Measurements from ENCODE around the gene HPD. TPM values are rescaled to one million over a fixed set of nuclear protein-coding genes. Genes with fewer than 3 reads are reported as not detected.

HPD gene
- polyA plus RNA-seq, 3 donors, result 0.19 to 0.75 TPM; not detected in 1

DNA sequence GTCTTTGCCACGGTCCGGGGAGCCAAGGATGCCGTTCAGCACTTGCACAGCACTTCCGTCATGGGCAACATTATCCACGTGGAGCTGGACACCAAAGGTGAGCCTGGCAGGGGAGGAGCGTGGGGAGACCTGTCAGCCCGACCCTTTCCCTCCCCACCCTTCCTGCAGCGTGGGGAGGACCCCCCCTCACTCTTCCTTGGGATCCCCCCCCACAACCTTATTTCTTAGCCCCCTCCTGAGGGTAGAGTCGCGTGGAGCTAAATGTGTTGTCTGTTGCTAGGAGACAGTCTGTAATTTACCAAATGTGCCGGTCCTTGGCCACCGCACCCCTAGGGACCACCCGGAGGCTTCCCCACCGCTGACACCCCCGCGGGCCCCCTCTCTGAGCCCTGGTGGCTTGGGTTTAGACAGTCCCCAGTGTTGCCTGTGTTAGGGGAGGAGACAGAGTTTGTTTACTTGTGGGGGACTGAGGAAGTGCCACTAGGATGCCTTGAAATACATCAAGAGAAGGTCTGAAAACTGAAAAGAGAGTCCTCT, 52.6 kb downstream of the HPD start:
- DNase-seq, result no peak
- Histone ChIP-seq H3K4me3 (replicated peaks in 1 of 3; ENCODE audit: low read depth in 2 of 3, low read length in 3 of 3) (peak overlapping the region; percentile 82 to 100 (median 93)), H3K27me3 (ENCODE audit: control insufficient read depth in 2 of 2, insufficient read depth in 2 of 2, low read length in 2 of 2) (no peaks in the 10 kb centered on the region), H3K79me2 (ENCODE audit: insufficient read depth, low read length) (peaks cover 86% of the 10 kb centered on the region), H3K4me1 (ENCODE audit: control insufficient read depth in 1 of 2, insufficient read depth in 2 of 2, low read length in 2 of 2) (peaks cover 34 to 63% of the 10 kb centered on the region in 2 donors), H4K20me1 (ENCODE audit: insufficient read depth, low read length) (peaks cover 65% of the 10 kb centered on the region), H3K27ac (ENCODE audit: low read depth in 1 of 2, low read length in 2 of 2) (peak overlapping the region in 1 of 2 donors; percentile 70), H3K9ac (ENCODE audit: insufficient read depth, low read length, poor library complexity, severe bottlenecking) (peak overlapping the region; percentile 77), H3K9me3 (replicated peaks in 1 of 2; ENCODE audit: control insufficient read depth in 1 of 2, insufficient read depth in 1 of 2, low read length in 2 of 2) (no peaks in the 10 kb centered on the region), H3K4me2 (replicated peaks; ENCODE audit: extremely low read depth, low read length, poor library complexity, severe bottlenecking) (peak overlapping the region; percentile 100), H3K36me3 (replicated peaks in 1 of 2; ENCODE audit: control insufficient read depth in 1 of 2, insufficient read depth in 2 of 2, low read length in 2 of 2) (peaks cover 36 to 48% of the 10 kb centered on the region in 2 donors), H2AFZ (ENCODE audit: insufficient read depth, low read depth, low read length, poor library complexity, severe bottlenecking) (peak overlapping the region; percentile 54)
- peaks cover 0 to 3% (median 0%) of the 10 kb centered on the region in 7 donors for H3K9me3 Mint-ChIP-seq
- WGBS (ENCODE audit: insufficient coverage), result 10% methylated on average over 10 of the region's 16 CpGs
- H3K4me3 Mint-ChIP-seq, result peak overlapping the region; percentile 96 to 97
- peaks cover 0 to 4% (median 3%) of the 10 kb centered on the region in 3 donors for H3K27me3 Mint-ChIP-seq (ENCODE audit: low read depth in 3 of 3)
- TF ChIP-seq, protein P1, sequence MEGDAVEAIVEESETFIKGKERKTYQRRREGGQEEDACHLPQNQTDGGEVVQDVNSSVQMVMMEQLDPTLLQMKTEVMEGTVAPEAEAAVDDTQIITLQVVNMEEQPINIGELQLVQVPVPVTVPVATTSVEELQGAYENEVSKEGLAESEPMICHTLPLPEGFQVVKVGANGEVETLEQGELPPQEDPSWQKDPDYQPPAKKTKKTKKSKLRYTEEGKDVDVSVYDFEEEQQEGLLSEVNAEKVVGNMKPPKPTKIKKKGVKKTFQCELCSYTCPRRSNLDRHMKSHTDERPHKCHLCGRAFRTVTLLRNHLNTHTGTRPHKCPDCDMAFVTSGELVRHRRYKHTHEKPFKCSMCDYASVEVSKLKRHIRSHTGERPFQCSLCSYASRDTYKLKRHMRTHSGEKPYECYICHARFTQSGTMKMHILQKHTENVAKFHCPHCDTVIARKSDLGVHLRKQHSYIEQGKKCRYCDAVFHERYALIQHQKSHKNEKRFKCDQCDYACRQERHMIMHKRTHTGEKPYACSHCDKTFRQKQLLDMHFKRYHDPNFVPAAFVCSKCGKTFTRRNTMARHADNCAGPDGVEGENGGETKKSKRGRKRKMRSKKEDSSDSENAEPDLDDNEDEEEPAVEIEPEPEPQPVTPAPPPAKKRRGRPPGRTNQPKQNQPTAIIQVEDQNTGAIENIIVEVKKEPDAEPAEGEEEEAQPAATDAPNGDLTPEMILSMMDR (IDR thresholded peaks at IDR 0.05), result no peak
- intact Hi-C loops (cut with micrococcal nuclease), result no loop called here
- peaks cover 30 to 48% of the 10 kb centered on the region in 2 donors for H3K36me3 Mint-ChIP-seq
- H3K4me1 Mint-ChIP-seq, result peaks cover 40% of the 10 kb centered on the region
- H3K27ac Mint-ChIP-seq, result peak overlapping the region; percentile 19 to 91 (median 90)

DNA sequence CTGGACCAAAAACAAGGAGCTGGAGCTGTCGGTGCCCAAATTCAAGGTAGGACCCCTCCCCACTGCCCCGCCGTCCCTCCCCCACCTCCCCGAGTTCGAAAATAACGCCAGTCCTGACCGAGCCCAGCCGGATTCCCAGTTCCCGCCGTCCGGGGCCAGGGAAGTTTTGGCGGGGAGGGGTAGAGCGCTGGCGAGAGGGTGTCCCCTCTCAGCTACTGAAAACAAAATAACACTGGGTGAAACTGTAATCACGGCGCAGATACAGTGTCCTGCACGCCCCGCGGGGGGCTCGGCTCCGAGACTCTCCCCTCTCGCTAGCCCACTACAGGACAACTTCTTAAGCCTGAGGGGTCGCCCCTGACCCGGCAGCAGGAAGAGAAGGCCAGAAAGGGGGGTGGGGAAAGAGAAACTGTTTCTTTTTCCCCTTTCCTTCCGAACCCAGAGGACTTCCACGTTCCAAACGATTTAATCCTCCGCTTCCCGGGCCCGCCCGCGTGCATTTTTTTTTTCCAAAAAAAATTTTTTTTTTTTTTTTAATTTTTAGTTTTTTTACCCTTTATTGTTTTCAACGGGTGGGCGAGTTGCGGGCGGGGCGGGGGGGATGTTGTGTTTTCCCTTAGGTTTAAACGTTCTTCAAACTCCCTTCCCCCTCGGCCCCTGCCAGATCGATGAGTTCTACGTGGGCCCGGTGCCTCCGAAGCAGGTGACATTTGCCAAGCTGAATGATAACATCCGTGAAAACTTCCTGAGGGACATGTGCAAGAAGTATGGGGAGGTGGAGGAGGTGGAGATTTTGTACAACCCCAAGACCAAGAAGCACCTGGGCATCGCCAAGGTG, 53.3 kb downstream of the HPD start:
- peaks cover 24 to 41% of the 10 kb centered on the region in 2 donors for H3K36me3 Mint-ChIP-seq
- peak overlapping the region; percentile 51 for H2AFZ ChIP-seq (ENCODE audit: insufficient read depth, low read depth, low read length, poor library complexity, severe bottlenecking)
- peaks cover 29 to 41% of the 10 kb centered on the region in 2 donors for H3K36me3 ChIP-seq (replicated peaks in 1 of 2; ENCODE audit: control insufficient read depth in 1 of 2, insufficient read depth in 2 of 2, low read length in 2 of 2)
- peaks cover 83% of the 10 kb centered on the region for H3K79me2 ChIP-seq (ENCODE audit: insufficient read depth, low read length)
- H3K27me3 ChIP-seq (ENCODE audit: control insufficient read depth in 2 of 2, insufficient read depth in 2 of 2, low read length in 2 of 2), result no peaks in the 10 kb centered on the region
- H3K9me3 ChIP-seq (replicated peaks in 1 of 2; ENCODE audit: control insufficient read depth in 1 of 2, insufficient read depth in 1 of 2, low read length in 2 of 2), result no peaks in the 10 kb centered on the region
- peak overlapping the region; percentile 68 to 97 (median 94) for H3K27ac Mint-ChIP-seq
- peak overlapping the region; percentile 82 to 100 (median 93) for H3K4me3 ChIP-seq (replicated peaks in 1 of 3; ENCODE audit: low read depth in 2 of 3, low read length in 3 of 3)
- H3K27ac ChIP-seq (ENCODE audit: low read depth in 1 of 2, low read length in 2 of 2), result peak overlapping the region; percentile 61 to 70
- peaks cover 33% of the 10 kb centered on the region for H3K4me1 Mint-ChIP-seq
- TF ChIP-seq, protein P1 (IDR thresholded peaks at IDR 0.05), result no peak
- peak overlapping the region; percentile 77 for H3K9ac ChIP-seq (ENCODE audit: insufficient read depth, low read length, poor library complexity, severe bottlenecking)
- H3K4me1 ChIP-seq (ENCODE audit: control insufficient read depth in 1 of 2, insufficient read depth in 2 of 2, low read length in 2 of 2), result peaks cover 27 to 58% of the 10 kb centered on the region in 2 donors
- peaks cover 0 to 4% (median 3%) of the 10 kb centered on the region in 3 donors for H3K27me3 Mint-ChIP-seq (ENCODE audit: low read depth in 3 of 3)
- no peak for DNase-seq
- peaks cover 0 to 3% (median 0%) of the 10 kb centered on the region in 7 donors for H3K9me3 Mint-ChIP-seq
- intact Hi-C loops (cut with micrococcal nuclease), result no loop called here
- peak overlapping the region; percentile 100 for H3K4me2 ChIP-seq (replicated peaks; ENCODE audit: extremely low read depth, low read length, poor library complexity, severe bottlenecking)
- H3K4me3 Mint-ChIP-seq, result peak overlapping the region; percentile 96 to 97
- peaks cover 58% of the 10 kb centered on the region for H4K20me1 ChIP-seq (ENCODE audit: insufficient read depth, low read length)
- 0% methylated on average over 2 of the region's 45 CpGs for WGBS (ENCODE audit: insufficient coverage)
